SK-N-SH (cell line): ENCODE results near the gene CHMP2B. TPM values are rescaled to one million over a fixed set of nuclear protein-coding genes. Genes with fewer than 3 reads are reported as not detected.

Experiments
- polyA plus RNA-seq, 3 experiments: library from polyadenylated mRNA; depleted of rRNA; stranded (reverse); fragments of >200 nt; gene quantifications; 2 replicates each; pipeline ENCODE4 v1.2.3, GENCODE V29; 2012
- small RNA-seq, 7 experiments: library from RNA; depleted of rRNA; stranded (forward); fragments of <200 nt; gene quantifications; one replicate each; pipeline ENCODE3, GENCODE V24; 2012

The CHMP2B gene
- polyA plus RNA-seq, 1 of the 3 experiments (the other 2 are of a cell fraction), result 8.5 TPM

Small RNAs within 50 kb of the gene (small RNA-seq; reads per million reads assigned to genes)
- 0 reads per million in 7 experiments for gene MIR4795

Other genes with a start within 250 kb of the CHMP2B start
- gene VGLL3, start 236.2 kb upstream of the CHMP2B start, polyA plus RNA-seq (2012; rRNA removed), result not detected in 2 replicates
- gene POU1F1, start 49.3 kb downstream of the CHMP2B start, polyA plus RNA-seq (2012; rRNA removed), result not detected in 2 replicates